HG03457 (cell line): ENCODE results near the gene ZNF638.

Source experiments
- ATAC-seq: cut with Tn5 transposase; IDR thresholded peaks from one replicate; pipeline ENCODE4 v1.9.1; 2021; ENCODE audit warnings: moderate number of reproducible peaks; ENCODE audit not compliant: unreplicated experiment

Gene ZNF638

GRCh38 chr2:71468279-71469015 lies 136.9 kb downstream of the ZNF638 start:
- no peak for ATAC-seq

GRCh38 chr2:71469403-71470398 lies 138.1 kb downstream of the ZNF638 start:
- ATAC-seq: no peak

- ATAC-seq: no peak
Observed at GRCh38 chr2:71471276-71471675, 139.7 kb downstream of the ZNF638 start.

- ATAC-seq: no peak
Observed at GRCh38 chr2:71472019-71472418, 140.4 kb downstream of the ZNF638 start.

- ATAC-seq: no peak
Observed at GRCh38 chr2:71473346-71474031, 141.9 kb downstream of the ZNF638 start.

- no peak for ATAC-seq
Observed at GRCh38 chr2:71474116-71474743, 142.6 kb downstream of the ZNF638 start.

GRCh38 chr2:71474744-71475397 lies 143.3 kb downstream of the ZNF638 start:
- no peak for ATAC-seq

GRCh38 chr2:71476495-71476894 lies 144.9 kb downstream of the ZNF638 start:
- no peak for ATAC-seq

GRCh38 chr2:71477231-71477691 lies 145.7 kb downstream of the ZNF638 start:
- ATAC-seq: no peak

GRCh38 chr2:71478806-71479205 lies 147.2 kb downstream of the ZNF638 start:
- ATAC-seq: no peak

- no peak for ATAC-seq
Observed at GRCh38 chr2:71479261-71479660, 147.7 kb downstream of the ZNF638 start.

- ATAC-seq: no peak
Observed at GRCh38 chr2:71481111-71481510, 149.5 kb downstream of the ZNF638 start.

GRCh38 chr2:71482055-71482454 lies 150.5 kb downstream of the ZNF638 start:
- no peak for ATAC-seq

GRCh38 chr2:71483246-71483645 lies 151.7 kb downstream of the ZNF638 start:
- no peak for ATAC-seq

GRCh38 chr2:71484354-71484753 lies 152.8 kb downstream of the ZNF638 start:
- ATAC-seq: no peak
